Measurements from ENCODE around the gene PANK4.

The PANK4 gene

GRCh38 chr1:2494323-2494693, 32.1 kb downstream of the PANK4 start:
- DNase-seq, result peak; percentile 77

GRCh38 chr1:2493691-2494322, 32.6 kb downstream of the PANK4 start:
- DNase-seq, result no peak

DNA sequence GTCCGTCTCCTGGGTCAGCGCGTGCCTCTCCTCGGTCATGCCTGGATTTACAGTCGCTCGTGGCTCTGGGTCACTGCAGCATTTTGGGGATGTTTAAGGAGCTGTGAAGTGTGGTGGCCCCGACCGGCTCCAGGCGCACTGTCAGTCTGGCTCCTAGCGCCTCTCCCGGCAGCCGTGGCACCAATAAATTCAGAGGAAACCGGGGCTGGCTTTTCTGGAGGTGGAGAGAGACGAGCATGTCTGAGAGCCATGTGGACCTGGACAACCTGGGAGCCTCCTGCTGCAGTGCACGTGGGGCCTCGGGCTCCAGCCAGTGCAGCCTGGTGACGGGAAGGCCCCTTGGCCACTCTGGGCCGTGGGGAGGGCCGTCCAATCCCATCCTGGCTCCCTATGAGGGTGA, 33.2 kb downstream of the PANK4 start:
- DNase-seq, result no peak

- DNase-seq, result no peak
Measured at GRCh38 chr1:2492091-2492490, 34.3 kb downstream of the PANK4 start.

DNA sequence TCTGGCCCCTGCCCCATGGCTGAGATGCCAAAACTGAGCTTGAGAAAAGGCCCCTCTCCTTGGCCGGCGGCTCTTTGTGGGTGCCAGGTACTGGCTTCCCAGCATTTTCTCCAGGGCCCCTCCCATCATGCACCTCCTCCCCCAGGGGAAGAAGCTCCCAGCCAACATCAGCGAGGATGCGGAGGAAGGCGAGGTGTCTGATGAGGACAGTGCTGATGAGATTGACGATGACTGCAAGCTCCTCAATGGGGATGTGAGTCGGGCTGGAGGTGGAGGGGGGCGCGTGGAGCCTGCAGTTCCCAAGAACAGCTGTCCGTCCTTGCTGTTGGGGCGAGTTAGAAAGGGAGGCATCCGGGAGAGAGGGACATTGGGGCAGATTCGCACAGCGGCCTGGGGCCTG, 36.8 kb downstream of the PANK4 start:
- DNase-seq, result no peak

- no peak for DNase-seq
Measured at GRCh38 chr1:2488688-2489087, 37.7 kb downstream of the PANK4 start.

DNA sequence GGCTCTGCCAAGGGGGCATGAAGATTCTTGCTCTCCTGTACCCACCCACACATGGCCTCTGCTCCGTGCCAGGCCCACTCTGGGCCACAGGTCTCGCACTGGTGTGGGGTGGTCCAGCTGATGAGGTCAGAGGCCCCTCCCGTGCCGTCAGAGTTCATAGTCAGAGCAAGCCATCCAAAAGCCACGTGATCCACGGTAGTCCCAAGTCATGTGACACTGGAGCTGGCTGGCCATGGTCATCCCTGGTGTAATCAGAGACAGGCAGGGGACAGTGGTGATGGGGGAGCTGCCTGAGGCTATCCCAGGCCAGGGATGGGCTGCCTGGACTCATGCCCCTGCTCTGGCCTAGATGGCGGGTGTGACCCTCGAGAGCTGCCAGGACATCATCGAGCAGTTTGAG, 39.8 kb downstream of the PANK4 start:
- no peak for DNase-seq

DNA sequence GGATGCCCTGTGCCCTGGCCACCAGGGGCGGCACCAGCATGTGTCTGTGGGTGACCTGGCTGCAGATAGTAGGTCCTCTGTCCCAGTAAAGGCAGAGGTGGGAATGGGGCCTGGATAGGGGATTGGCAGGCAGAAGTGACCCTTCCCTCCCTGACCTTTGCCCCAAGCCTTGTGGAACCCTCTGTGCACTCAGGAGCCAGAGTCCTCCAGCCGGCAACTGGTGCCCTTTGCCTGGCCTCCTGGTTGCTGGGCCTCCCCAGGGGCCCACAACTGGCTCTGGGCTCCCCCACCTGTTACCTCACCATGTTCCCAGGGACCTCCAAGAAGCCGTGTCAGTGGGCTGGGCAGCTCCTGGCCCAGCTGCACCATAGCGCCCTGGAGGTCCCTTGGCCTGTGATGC, 40.4 kb downstream of the PANK4 start:
- DNase-seq, result no peak

DNA sequence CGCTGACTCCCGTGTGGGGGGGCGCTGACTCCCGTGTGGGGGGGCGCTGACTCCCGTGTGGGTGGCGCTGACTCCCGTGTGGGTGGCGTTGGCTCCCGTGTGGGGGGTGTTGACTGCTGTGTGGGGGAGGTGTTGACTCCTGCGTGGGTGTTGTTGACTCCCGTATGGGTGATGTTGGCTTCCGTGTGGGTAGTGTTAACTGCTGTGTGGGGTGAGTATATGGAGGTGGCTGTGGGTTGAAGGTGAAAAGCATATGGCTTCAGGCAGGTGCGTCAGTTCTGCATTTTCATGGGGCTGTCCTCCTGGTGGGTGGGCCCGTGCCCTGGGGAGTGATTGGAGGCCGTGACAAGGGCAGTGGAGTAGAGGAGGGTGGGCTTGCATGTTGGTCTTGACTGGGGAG, 42.4 kb downstream of the PANK4 start:
- DNase-seq, result no peak

DNA sequence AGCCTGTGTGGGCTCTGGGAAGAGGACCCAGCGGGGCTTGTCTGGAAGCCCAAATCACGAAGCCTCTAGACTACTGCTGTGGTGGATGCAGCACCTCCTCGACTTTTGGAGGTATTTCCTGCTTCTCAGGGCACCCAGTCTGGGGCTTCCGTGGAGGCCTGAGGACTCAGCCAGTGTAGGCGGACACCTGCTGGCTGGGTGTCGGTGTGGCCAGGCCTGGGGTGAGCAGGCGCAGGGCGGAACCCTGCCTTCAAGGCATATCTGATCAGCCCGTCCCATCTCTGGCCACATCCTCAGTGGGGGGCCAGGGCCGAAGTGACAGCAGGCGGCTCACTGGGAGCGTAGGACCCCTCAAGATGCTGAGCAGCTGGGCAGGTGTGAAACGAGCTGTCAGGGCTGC, 43.4 kb downstream of the PANK4 start:
- DNase-seq, result no peak

GRCh38 chr1:2482588-2482987, 43.8 kb downstream of the PANK4 start:
- no peak for DNase-seq

DNA sequence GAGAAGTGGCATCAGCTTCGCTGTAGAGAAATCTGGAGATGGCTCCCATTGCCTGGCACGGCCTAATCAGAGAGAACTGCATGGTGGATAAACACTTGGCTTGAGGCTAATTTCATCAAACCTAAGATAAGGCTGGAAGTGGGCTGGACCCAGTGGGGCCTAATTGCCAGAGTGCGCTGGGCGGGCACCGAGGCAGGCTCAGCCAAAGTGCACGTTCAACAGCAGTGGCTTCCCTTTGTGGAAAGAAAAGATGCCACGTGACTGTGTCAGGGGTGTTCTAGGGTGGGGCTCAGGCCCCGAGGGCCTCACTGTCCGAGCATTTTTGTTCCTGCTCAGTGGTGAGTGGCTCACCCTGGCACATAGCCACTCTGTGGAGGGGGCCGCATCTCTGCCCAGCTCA, 44.5 kb downstream of the PANK4 start:
- peak; percentile 63 for DNase-seq

- no peak for DNase-seq
Measured at GRCh38 chr1:2480986-2481364, 45.4 kb downstream of the PANK4 start.

DNA sequence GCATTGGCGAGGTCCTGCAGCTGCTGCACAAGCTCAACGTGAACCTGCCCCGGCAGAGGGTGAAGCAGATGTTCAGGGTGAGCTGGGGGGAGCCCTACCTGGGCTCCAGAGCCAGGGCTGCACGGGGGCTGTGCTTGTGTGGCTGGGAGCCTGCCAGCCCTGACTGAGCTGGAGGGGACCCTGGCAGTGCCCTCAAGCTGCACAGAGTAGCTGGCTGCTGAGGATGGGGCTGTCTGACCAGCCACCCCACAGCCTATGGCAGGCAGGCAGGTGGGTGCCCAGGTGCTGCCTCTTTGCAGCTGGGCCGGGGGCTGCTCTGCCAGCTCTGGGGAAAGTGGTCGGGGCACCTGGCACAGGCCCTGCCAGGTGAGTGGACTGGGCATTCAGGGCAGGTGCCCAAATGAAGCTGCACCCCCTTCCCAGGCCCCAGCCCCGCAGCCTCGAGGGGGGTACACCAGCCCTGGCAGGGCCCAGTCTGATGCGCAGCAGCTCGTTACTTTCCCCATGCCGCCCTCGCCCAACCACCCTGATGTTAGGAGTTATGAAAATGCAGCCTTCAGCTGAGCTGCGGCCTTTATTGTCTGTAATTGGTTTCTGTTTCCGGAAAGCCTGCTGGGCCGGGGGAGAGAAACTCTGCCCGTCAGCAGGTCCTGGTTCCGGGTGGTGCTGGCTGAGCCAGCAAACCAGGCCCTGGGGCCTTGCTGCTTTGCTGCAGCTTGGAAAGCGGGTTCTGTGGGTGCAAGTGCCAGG, 46.0 kb downstream of the PANK4 start:
- no peak for DNase-seq

DNA sequence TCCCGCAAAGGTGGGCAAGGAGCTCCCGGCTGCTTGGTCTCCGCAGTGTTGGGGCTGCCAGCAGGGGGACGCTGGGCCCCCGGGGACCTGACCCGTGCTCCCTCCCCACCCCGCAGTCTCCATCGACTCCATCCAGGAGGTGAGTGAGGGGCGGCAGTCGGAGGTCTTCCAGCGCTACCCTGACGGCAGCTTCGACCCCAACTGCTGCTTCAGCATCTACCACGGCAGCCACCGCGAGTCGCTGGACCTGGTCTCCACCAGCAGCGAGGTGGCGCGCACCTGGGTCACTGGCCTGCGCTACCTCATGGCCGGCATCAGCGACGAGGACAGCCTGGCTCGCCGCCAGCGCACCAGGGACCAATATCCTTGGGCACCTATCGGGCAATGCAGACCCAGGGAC, 46.8 kb downstream of the PANK4 start:
- DNase-seq, result no peak

GRCh38 chr1:2479186-2479585, 47.2 kb downstream of the PANK4 start:
- no peak for DNase-seq

- no peak for DNase-seq
Measured at GRCh38 chr1:2477791-2478499, 48.5 kb downstream of the PANK4 start.

DNA sequence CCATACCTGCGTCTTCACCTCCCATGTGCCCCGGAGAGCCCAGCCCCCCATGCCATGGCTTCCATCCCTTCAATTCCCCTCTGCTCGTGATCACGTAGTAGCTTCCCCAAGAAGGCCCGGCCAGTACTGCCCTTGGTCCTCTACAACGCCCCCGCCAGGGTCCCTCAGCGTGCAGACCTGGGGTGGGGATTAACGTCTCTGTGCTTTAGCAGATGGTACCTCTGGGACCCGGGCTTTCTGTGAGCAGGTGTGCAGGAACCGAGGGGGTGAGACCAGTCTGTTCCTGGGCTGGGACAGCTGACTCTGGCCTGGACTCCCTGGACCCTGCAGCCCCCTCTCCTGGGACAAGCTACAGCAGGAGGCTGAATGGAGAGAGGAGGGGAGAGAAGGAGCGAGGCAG, 49.1 kb downstream of the PANK4 start:
- DNase-seq, result no peak

DNA sequence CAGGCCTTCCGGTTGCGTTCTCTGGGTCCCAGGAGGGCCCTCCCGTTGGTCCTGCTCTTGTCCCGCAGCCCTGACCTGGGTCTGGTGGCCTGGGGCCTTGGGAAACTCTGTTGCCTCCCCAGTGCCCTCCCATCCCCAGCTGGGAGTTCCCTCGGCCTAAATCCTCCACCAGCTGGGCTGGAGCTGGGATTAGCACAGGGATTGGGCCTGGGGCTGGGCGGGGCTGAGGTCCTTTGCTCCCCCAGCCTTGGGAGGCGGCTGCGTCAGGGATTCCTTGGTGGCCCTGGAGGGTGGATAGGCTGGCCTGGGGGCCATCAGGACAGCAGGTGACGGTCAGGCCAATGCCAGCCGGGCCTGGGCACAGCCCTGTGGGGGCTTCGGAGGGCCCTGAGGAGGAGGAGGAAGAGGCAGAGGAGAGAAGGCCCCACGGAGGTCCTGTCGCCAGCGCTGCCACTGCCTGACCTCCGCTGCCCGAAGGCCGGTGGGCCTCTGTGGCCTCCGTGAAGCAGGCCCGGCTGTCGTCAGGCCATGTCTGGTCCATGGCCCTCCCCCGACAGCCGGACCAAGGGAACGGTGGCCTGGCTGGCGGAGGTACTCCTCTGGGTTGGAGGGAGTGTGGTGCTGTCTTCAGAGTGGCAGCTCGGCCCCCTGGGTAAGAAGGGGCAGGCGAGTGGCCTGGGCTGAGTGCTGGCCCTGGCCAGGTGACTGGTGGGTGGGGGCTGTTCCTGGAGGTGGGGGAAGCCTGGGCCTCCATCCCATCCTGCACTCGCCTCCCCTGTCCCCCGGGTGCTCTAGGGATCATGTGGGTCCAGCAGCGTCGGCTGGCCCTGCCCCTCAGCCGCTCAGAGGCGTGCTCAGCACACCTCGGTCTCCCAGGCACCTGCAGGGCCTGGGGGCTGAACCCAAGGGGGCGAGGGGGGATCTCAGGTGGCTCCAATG, 50.1 kb downstream of the PANK4 start, which contains the start of gene PLCH2:
Gene PLCH2, plus strand, starts transcription at position 229 of the 939 bp plus-strand sequence. Its CDS starts 300 bp downstream, at position 529.
- DNase-seq, result no peak

GRCh38 chr1:2475571-2475970, 50.8 kb downstream of the PANK4 start:
- no peak for DNase-seq

DNA sequence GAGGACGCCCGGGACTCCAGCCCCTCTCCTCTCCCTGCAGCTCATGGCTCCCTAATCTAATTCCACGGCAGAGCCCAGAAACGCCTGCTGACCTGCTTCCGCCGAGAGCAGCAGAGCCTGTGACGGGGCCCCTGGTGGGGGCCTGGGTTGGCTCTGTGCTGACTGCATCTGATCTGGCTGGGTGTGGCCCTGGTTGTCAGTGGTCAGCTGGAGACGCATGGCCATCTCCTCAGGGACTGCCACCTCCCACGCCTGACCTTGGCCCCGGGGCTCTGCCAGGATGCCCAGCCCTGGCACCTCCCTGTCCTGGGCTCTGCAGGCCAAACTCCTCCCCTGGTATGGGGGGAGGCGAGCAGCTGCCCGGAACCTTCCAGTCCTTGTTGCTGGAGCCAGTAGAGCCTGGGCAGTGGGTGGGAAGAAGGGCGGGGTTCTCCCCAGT, 51.4 kb downstream of the PANK4 start:
- no peak for DNase-seq

- no peak for DNase-seq
Measured at GRCh38 chr1:2474104-2474844, 52.1 kb downstream of the PANK4 start.
